HG02870 (cell line): ENCODE data around the gene SARS1.

Experiments
- ATAC-seq: cut with Tn5 transposase; IDR thresholded peaks from one replicate; pipeline ENCODE4 v1.9.1; 2021; ENCODE audit warnings: mild to moderate bottlenecking, moderate library complexity; ENCODE audit not compliant: unreplicated experiment

SARS1 gene

DNA sequence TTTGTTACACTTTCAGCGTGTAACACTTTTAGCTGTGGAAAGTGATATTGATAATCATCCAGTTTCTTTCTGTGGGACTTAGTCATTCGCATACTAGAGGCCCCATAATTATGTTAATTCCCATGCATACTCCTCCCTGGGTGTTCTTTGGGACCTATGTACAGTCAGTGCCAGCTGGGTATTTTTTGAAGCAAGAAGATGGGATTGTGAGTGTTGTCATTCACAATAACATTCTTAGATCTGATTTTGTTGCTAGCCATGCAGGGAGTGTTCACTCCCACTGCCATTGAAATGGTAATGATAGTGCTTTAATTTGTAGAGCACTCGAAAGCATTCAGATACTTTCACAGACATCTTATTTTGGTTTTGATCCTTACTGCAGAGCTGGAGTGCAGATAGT lies 11.6 kb downstream of the SARS1 start:
- ATAC-seq = no peak

DNA sequence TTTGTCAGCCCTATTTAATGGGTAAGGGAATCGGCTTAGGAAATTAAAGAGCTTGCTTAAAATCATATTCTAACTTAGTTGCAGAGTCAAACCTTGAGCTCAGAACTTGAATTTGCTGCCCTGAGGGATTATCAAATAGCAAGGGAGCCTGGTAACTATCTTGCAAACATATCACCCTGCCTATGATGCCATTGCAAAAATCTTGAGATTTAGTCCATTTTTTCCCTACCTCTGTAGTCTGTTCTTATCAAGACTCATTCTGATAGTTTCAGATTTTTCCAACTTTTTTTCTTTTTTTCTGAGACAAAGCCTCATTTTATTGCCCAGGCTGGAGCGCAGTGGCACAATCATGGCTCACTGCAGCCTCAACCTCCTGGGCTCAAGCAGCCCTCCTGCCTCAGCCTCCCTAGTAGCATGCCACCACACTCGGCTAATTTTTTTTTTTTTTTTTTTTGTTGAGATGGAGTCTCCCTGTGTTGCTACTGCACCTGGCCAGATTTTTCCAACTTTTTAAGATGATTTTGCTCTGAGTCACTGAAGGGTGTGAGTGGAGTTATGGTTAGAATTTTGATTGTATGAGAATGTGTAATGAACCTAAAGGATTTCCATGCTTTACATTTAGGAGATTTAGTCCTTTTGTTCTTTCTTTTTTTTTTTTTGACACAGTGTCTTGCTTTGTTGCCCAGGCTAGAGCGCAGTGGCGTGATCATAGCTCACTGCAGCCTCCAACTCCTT lies 12.2 kb downstream of the SARS1 start:
- ATAC-seq = no peak

DNA sequence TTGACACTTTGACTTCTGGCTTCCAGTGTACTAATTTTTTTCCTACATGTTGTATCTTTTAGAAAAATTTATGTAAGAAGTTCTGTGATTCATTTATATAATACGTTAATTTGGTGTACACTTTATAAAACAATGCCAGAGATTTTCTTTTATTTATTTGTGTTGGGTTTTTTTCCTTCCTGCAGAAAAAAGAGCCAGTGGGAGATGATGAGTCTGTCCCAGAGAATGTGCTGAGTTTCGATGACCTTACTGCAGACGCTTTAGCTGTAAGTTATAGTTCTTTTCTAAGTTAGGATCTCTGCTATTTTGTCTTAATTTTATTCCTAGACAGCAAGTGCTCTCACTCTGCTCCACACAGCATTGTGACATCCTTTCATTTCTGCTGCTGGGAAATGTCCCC lies 14.4 kb downstream of the SARS1 start:
- no peak for ATAC-seq

DNA sequence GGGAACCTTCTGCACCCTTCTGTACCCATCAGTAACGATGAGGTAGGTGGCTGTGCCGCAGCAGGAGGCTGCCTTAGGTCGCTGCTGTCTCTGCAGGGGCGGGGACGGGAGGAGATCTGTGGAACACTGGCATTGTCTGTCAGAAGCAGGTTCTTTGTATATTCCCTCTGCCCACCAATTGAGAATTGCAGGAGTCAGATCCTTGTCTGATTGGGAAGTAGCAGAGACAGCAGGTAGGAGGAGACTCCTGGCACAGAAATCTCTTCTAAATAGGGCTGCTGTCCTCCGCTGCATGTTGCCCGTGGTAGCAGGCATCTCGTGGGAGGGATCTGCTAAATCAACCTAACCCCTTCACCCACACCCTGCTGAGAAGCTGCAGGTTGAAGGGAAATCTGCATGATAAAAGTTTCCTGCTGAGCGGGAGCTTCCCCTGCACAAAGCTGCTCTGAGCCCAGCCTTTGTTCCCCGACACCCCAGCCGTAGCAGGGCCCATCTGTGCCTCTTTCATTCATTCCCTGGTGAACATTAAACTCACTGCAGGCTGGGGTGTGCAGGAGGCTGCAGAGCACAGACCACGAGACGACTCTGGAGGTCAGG lies 15.9 kb downstream of the SARS1 start:
- ATAC-seq = no peak

DNA sequence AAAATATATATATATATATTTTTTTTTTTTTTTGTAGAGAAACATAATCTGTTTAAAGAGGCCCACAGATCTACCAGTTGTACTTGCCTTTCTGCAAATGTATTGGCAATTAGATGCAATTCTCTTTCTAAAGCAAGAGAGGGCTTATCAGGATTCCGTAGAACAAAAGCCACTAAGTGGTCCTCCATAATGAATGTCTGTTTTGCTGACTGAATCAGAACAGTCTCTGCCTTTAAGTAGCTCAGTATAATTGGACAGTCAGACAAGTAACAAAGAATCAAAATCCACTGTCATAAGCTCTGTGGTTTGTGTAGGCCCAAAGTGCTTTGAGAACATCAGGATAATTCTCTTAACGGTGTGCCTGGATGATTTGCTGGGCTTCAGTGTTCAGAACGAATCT lies 17.3 kb downstream of the SARS1 start:
- ATAC-seq = no peak

DNA sequence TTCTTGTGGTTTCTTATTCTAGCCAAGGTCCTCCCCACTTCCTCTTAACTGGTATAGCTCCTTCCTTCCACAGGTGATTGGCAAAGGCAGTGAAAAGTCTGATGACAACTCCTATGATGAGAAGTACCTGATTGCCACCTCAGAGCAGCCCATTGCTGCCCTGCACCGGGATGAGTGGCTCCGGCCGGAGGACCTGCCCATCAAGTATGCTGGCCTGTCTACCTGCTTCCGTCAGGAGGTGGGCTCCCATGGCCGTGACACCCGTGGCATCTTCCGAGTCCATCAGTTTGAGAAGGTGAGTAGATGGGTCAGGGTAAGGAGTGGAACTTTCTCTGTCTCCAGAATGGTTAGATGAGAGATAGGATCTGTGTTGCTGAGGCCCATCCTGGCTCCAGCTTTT lies 21.4 kb downstream of the SARS1 start:
- no peak for ATAC-seq

DNA sequence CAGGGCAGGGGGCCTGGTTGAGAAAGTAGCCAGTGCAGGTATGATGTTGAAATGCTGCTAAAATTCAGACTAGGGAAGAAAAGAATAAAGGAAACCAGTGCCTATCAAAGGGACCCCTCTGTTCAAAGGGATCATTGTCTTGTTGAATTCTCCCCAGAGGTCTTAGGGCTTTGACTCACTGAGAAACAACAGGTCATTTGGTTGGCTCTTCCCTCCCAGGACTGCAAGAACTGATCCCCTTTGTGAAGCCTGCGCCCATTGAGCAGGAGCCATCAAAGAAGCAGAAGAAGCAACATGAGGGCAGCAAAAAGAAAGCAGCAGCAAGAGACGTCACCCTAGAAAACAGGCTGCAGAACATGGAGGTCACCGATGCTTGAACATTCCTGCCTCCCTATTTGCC lies 23.8 kb downstream of the SARS1 start:
- no peak for ATAC-seq

DNA sequence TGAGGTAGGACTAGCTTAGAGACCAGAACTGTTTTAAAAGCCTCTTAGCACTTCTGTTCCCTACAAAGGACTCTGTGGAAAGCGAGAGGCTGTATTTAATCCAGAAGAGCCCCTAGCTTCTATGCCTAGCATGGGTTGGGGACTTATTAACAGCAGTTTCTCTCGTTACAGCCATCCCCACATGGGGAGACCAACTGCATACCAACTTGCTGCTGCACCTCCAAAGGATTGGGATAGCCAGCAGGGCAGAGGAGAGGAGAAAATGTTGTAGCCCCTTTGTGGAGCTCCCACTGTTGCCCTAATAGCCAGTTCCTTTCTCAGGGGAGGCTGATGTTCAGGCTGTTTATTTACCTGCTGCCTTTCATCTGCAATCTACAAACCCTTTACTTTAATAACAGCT lies 24.7 kb downstream of the SARS1 start:
- no peak for ATAC-seq

DNA sequence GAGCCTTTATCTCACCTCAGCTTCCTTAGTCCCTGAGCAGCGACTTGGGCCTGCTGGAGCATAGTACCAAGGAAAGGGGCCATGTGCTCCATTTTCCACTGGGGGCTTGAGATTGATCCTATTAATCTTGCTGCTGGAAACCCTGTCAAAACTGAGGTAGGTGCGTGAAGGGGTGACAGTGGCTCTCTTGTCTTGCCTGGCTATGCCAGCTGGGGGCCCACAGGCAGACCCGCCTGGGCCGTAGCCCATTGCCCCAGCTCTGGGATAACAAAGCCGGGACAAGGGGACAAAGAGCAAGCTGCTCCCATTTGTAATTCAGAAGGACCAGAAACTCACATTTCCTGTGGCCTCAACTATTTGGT lies 25.3 kb downstream of the SARS1 start:
- no peak for ATAC-seq

DNA sequence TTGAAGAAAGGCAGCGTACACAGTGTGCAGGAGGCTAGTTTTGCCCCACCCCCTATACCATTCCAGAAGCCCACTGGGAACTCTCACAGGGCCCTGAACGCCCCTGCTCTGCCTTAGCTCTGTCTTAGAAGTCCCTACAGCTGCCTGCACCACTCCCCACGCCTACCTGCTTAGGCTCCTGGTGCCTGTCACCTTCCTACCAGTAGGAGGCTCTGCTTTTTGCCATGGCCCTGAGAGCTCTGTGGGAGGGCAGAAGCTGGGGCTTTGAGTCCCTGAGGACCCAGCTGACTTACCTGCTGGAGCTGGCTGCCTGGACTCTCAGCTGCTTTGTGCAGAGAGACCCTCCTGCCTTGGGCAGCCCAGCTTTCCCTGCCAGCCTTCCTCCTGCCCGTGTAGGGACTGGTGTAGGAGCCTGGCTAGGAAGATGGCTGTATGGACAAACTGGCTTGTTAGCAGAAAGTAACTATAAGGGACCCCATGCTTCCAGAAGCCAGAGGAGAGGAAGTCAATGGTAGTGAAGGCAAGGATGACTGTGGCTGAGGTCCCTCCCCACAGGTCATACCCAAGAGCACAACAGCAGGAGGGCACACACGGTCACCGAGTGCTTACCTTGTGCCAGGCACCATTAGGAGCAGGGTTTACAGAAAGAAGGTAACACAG lies 25.8 kb downstream of the SARS1 start:
- ATAC-seq = no peak

DNA sequence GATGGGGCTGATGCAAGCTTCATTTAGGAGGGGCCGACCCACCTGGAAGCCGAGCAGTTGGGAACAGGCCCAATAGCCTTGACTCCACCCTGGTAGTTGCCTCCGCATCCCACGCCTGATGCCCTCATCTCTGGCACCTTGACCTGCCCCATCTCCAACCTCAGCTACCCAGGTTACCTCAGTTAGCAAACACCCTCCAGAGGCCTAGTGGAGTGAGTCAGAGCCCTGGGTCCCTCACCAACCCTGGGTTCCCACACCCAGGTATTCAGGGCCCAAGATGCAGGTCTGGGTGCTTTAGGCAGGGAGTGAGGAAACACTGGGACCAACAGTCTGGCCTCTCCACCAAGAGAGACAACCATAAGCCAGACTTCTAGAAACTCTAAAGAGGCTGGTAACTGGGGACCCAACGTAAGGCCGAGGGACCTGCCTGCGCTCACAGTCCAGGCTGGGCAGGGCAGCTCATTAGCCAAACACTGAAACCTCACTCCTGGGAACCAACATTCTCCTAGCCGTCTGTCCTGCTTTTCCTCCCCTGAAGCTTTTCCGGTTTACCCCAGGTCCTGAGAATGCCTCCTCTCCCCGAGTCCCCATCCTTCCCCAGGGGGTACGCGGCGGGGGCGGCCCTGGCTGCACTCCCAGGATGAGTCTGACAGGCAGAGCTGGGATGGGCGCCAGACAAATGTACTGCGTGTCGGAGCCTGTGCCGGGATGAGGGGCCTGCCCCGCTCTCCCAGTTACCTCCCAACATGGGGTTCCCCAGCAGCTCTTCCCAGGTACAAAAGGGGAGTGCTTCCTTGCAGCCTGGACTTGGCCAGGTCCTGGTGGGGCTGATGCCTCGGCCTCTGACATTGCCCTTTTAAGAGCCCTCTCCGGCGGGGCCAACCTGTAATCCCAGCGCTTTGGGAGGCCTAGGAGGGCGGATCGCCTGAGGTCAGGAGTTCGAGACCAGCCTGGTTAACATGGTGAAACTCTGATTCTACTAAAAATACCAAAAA lies 26.7 kb downstream of the SARS1 start:
- no peak for ATAC-seq

DNA sequence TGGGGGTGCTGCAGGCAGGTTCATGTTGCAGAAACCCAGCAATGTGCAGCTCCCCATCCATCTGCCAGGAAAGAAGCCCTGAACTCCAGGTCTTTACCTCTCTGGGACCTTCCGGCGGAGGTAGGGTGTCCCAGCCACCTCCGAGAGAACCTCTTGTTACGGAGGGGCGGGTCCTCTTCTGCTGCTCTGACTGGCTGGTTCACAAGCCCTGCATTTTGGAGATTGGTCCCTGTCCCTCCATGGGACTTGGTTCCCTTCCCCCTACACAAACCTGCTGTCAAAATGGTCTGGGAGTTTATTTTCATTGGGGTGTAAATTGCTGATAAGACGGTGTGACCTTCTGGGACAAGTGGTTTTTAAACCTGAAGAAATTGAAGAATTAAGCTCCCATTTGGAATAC lies 27.6 kb downstream of the SARS1 start:
- no peak for ATAC-seq

DNA sequence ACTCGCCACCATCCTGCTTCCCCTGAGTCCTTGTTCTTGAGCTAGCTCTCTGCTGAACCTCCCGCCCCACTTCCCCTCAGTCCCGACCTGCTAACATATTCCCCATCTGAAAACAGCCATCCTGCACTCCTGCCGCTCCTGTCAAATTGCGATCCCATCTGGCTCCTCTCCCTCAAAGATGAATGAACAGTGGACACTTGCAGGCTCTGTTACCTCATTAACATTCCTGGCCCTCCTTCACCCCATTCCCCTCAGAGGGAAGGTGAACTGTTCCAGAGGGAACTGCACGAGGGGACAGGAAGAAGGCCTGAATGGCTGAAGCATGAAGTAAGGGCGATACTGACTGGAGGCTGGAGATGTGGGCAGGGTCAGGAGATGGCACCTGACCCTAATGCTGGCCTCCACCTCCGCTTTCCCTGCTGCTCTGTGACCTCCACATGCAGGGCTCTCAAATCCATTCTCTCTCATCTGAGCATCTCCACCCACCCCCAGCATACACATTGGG lies 28.2 kb downstream of the SARS1 start:
- ATAC-seq = no peak

DNA sequence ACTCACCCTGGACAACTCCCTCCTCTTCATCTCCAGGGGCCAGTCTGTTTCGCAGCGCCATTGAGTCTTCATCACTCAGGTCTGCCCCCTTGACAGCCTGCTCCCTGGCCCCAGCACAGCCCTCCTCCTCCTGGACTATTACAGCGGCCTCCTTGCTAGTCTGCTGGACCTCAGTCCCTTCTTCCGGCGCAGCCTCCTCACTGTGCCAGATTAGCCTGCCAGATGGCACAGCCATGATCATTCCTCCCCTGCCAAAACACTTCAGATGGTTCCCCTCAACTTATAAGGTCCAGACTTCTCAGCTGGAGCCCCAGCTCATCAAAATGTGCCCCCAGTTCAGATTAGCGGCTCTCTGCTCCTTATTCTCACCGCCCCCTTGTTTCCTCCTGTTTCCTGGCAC lies 28.7 kb downstream of the SARS1 start:
- no peak for ATAC-seq

DNA sequence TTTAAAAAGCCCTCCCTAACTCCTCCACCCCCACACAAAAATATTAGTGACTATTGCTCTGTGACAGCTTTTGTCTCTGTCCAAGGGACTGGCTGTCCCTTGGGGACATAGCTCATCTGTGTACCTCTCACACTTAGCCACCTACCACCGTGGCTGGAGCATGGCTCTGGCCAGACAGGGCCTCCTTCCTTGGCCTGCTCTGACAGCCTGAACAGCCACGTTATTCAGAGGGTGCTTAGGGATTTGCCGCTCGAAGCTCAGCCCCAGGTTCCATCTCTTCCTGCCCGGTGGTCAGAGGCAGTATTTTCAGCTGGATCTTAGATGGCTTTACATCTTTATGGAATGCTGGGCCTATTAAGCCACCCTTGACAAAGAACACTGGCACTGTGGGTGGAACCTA lies 29.5 kb downstream of the SARS1 start:
- no peak for ATAC-seq

DNA sequence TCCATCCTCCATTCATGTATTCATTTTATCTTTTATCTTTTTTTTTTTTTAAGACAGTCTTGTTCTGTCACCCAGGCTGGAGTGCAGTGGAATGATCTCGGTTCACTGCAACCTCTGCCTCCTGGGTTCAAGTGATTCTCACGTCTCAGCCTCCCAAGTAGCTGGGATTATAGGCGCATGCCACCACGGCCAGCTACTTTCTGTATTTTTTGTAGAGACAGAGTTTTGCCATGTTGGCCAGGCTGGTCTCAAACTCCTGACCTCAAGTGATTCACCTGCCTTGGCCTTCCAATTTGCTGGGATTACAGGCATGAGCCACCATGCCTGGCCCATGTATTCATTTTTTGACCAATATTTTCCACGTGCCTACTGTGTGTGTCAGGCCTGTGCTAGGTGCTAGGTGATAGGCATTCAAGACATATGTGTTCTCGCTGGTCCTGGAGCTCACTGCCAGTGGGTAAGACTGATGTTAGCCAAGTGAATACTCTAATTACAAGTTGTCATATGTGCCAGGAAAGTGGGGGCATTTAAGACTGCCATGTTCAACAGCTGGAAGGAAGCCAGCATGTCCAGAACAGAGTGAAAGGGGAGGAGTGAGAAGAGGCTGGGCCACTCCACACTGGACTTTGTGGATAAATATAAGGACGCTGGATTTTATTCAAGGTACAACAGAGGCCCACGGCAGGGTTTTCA lies 30.3 kb downstream of the SARS1 start:
- ATAC-seq = no peak

DNA sequence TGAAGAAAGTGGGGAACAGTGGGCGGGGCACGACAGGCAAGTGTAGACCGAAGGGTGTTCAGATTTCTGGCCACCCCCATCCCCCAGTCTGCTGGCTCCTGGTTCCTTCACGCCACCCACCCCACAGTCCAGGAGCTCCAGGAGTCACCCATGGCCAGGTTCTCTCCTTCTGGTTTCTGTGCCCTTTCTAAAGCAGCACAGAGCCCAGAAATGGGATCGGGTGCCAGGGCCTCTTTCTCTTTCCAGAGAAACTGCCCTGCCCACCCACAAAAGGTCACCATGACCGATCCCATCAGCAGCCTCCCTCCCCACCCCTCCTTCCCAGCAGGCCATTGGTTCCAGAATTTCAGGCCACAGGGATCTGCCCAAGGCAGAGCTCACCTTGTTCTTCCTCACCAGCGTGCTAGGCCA lies 32.4 kb downstream of the SARS1 start:
- no peak for ATAC-seq

DNA sequence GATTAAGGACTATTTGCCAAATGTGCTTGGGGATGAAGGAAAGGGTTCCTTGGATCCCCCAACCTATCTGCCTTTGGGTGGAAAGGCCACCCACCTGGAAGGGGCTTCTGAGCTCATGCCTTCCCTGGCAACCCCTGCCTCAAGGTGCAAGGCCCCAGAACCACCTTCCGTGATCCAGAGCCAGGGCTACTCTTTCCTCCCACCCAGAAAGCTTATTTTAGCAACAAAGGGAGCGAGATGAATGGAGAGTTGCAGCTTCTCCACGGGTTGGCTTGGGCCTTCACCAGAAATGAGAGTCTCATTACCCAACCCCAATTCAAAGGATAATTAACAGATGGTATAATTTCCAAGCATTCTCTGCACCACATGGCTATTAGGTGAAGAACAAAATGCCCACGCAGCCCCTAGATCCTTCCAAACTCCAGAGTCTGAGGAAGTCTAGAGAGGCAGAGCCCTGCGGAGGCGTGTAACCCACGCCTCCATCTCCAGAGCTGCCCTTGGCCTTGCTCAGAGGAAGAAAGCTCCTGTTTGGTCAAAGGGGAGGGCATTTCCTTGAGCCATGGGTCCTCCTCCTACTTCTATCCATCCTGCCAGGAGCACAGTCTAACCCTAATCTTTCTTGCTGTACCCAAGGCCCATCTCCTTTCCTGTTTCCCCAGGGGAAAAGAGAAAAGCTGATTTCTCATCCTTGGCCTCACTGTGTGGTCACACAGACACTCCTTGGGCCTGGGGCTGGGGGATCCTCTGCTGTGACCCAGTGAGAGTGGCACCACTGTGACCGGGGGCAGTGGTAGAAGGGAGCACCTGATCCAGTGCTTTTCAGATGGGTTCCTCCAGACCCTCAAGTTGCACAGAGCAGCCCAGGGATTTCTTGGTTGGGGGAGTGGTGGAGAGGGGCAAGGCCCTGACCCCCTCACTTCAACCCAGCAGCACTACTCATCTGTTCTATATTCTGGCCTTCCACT lies 34.0 kb downstream of the SARS1 start:
- no peak for ATAC-seq

DNA sequence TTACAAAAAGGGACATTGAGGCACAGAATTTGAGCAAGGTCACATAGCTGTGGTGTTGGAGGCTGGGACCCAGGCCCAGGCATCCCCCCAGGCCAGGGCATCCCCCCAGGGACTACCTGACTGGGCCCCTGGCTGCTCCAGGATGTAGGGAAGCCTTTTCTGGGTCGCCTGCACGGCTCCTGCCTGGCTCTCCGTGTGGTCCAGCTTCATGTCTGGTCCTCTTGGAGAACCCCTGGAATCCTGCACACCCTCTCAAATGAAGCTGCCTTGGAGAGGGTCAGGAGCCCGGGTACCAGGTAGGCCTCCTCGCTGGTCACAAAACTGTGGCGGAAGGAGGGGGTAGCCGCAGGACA lies 34.7 kb downstream of the SARS1 start:
- no peak for ATAC-seq
